AG09309 (cell line): ENCODE results near the gene CCDC102B.

Experiments
- DNase-seq: peaks from one replicate; pipeline ENCODE4 v3.0.0-alpha.2; 2010; ENCODE audit warnings: low read depth
- H3K4me3 ChIP-seq: 2 replicates; pipeline ENCODE4 v1.5.1; 2011; ENCODE audit warnings: mild to moderate bottlenecking, low read depth, low read length, moderate library complexity; ENCODE audit not compliant: control insufficient read depth
- TF ChIP-seq, protein P1 (sequence below): IDR thresholded peaks from 2 replicates; pipeline ENCODE4 v1.5.1; 2011; ENCODE audit warnings: mild to moderate bottlenecking, low read depth, low read length, inconsistent platforms; ENCODE audit not compliant: insufficient read depth, control insufficient read depth; ENCODE audit errors: missing control alignments

Gene CCDC102B

DNA sequence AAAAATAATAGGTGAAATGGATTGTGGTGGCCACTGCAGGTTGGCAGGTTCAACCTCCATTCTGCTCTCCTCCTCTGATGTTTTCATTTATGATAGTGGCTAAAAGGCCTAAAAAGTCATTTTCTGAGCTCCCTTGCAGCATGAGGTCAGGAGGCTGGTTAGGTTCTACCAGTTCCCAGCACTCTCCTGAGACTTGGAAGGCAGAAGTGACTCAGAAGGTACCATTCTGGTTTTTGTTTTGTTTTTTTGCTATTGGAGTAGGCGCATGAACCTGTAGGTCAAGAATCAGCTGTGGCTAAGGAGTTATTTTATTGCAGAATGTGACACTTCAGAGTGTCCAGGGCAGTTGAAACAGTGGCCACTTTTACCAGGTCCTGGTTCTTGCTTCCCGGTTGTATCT is 181.9 kb downstream of the CCDC102B start:
- TF ChIP-seq, protein P1, sequence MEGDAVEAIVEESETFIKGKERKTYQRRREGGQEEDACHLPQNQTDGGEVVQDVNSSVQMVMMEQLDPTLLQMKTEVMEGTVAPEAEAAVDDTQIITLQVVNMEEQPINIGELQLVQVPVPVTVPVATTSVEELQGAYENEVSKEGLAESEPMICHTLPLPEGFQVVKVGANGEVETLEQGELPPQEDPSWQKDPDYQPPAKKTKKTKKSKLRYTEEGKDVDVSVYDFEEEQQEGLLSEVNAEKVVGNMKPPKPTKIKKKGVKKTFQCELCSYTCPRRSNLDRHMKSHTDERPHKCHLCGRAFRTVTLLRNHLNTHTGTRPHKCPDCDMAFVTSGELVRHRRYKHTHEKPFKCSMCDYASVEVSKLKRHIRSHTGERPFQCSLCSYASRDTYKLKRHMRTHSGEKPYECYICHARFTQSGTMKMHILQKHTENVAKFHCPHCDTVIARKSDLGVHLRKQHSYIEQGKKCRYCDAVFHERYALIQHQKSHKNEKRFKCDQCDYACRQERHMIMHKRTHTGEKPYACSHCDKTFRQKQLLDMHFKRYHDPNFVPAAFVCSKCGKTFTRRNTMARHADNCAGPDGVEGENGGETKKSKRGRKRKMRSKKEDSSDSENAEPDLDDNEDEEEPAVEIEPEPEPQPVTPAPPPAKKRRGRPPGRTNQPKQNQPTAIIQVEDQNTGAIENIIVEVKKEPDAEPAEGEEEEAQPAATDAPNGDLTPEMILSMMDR: no peak
- no peak overlapping the region for H3K4me3 ChIP-seq
- DNase-seq: no peak

DNA sequence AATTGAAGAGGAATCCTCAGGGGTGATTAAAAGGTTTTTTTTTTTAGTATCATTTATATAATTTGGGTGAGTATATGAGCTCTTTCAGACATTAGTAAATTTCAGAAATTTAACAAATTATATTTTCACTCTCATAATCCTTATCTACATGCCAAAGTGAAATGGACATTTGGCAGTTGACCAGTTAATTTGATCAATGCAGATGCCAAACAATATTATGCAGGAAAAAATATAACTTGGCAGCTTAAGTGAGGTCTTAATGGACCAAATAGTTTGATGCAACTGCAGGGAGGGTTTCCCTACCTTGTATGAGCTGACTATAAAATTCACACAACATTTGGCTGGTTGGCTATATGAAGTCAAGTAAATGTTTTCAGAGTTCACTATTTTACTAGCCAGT is 185.2 kb downstream of the CCDC102B start:
- TF ChIP-seq, protein P1: no peak
- DNase-seq: no peak
- no peak overlapping the region for H3K4me3 ChIP-seq

DNA sequence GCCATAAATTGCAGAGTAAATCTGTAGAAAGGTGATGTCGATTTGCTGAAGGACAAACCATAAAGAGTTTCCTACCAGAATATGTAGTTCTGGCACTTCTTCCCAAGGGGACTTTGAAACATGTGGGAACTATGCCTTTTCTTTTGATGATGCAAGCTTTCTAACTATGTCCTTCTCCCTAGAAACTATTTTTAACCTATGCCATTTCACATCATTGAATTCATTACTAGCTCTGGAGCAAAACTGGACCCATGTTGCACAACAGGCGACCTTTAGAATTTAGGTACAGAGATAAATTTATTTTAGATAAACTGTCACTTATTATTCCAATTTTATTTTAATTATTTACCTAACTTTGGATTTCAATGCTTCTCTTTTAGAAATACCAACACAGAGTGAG is 186.5 kb downstream of the CCDC102B start:
- H3K4me3 ChIP-seq: no peak overlapping the region
- TF ChIP-seq, protein P1: no peak
- DNase-seq: no peak

DNA sequence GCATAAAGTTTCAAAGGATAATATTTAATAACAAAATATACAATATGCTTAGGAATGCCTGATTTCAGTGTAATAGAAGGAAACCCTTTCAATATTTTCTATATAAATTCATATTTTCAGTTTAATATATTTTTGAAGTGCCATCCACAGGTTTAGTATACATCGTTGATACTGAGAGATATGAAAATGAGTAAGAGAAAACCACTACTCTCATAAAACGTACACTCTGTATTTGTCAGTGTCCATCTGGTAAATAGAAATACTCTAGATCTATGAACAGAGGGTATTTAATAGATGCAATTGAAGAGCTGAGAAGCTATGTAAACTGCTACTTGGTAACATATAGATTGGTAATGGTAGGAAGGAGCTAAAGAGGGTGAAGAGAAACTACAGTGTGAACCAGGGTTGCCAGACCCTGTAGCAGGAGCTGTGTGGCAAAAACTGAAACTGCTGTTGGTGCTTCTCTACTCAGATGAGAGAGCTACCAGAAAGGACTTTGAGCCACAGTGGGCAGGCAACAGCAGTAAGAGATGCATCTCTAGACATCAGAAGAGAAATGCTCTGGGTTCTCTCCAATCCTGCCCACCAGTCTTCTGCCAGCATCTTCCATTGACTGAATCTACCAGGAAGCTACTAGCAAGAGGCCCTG is 187.4 kb downstream of the CCDC102B start:
- TF ChIP-seq, protein P1: no peak
- no peak overlapping the region for H3K4me3 ChIP-seq
- DNase-seq: no peak

DNA sequence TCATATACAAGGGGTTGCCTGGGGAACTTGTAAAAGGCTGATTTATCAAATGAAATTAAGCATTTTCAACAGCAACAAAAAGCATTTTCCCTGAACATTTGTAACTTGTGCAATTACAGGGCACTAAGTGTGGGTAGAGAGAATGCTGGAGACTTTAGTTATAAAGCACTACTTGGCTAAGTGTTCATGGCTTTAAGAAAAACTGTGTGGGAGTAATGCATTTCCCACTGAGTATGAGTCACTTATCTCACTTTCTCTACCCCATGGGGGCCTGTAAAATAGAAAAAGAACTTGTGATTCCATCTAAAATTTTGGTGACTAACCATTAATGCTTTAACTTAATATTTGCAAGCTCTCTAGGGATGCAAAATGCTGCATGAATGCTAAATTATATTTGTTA is 193.4 kb downstream of the CCDC102B start:
- TF ChIP-seq, protein P1: no peak
- H3K4me3 ChIP-seq: no peak overlapping the region
- peak; percentile 39 for DNase-seq

DNA sequence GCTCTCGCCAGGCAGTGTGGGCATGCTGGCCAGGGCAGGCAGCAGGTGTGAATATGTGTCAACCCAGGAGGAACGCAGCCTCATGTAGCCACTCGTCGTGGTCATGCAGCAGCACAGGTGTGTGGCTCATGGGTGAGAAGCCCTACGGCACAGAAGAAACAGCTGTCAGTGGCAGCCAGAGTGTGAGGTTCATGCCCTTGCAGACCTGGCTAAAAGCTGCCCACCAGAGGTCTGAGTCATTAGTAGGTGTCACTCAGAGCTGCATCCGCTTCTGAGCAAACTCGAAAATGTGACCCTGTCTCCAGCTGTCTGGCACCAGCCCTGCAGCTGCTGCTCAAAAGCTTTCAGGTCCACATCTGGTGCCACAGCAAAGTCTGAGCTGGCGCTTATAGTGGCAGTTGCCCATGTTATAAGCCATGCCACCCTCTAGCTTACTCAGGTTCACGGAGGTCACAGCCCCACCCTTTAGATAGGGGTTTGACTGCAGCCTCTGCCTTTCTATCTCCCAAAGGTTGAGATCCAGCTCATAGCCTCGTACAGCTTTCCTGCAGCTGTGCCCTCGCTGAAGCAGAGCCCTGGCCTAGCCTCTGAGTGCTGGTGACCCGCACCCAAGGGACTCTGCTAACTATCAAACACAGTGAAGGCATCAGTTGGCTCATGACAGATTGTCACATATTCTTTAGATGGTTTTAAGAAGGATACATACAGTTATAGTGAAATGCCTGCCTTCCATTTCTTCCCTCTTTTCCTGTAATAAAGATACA is 195.0 kb downstream of the CCDC102B start:
- DNase-seq: no peak
- H3K4me3 ChIP-seq: no peak overlapping the region
- TF ChIP-seq, protein P1: no peak
